K562 (cell line): ENCODE measurements around the gene RELA. TPM values are rescaled to one million over a fixed set of nuclear protein-coding genes. Genes with fewer than 3 reads are reported as not detected.
"Not testable (repeated sequence)": the region's sequence is repeated elsewhere in the genome, so short reads cannot be mapped to it uniquely, and the experiment has no call there.

ENCODE experiments used
- ATAC-seq: fragments of 200-7000 bp; cut with Tn5 transposase; 3 replicates; pipeline ENCODE4 v1.9.1; 2020; ENCODE audit warnings: moderate library complexity
- BruUV-seq: library from RNA; stranded (reverse); fragments of 400-500 nt; replicated peaks from 2 replicates; lab custom pipeline; 2021; lab: Mats Ljungman, UMichigan
- CTCF ChIA-PET: fragments of 300-600 bp; formaldehyde crosslinking; extraction: SDS; loops from one replicate; lab custom pipeline; 2021; ENCODE audit warnings: low intra/inter-chr PET ratio; lab: Yijun Ruan, JAX
- POLR2A ChIA-PET: fragments of 300-600, 350-650 bp; sonication (Branson Sonifier 250); formaldehyde crosslinking; extraction: SDS; loops from one replicate; lab custom pipeline; 2021; ENCODE audit warnings: antibody characterized with exemption, inconsistent platforms; lab: Yijun Ruan, JAX
- DNase-seq, 4 experiments: peaks; one replicate each; pipeline versions ENCODE4 v3.0.0 to v3.0.0-alpha.2; 2011 to 2018; ENCODE audit warnings: low spot score in 3 of 4, mixed read lengths in 3 of 4; ENCODE audit errors: extremely low read depth in 1 of 4
- FAIRE-seq: peaks from 2 replicates; lab custom pipeline; 2011; peaks lifted over from hg19 to GRCh38; lab: Jason Lieb, UNC
- H2AFZ ChIP-seq: 2 replicates; pipeline ENCODE4 v1.6.0; 2011; ENCODE audit warnings: low read depth, low read length, control low read depth, inconsistent platforms
- H3K27ac ChIP-seq: fragments of 200-600 bp; 3 replicates; pipeline ENCODE4 v1.8.0; 2011; ENCODE audit warnings: low read depth, mild to moderate bottlenecking, control low read depth, inconsistent platforms, low read length, moderate library complexity, mixed read lengths; ENCODE audit errors: extremely low read depth
- H3K27me3 ChIP-seq, 2 experiments: fragments of 300-600 bp in 1 of 2; 2 replicates in 1 of 2; 3 replicates in 1 of 2; pipeline versions ENCODE4 v1.6.0 to v1.8.0; 2011; ENCODE audit warnings: inconsistent platforms in 2 of 2, low read length in 2 of 2, mild to moderate bottlenecking in 1 of 2, mixed read lengths in 1 of 2, moderate library complexity in 1 of 2; ENCODE audit not compliant: control insufficient read depth in 2 of 2, insufficient read depth in 2 of 2
- H3K36me3 ChIP-seq: fragments of 300-600 bp; 3 replicates; pipeline ENCODE4 v1.8.0; 2011; ENCODE audit warnings: mild to moderate bottlenecking, low read length, inconsistent platforms; ENCODE audit not compliant: control insufficient read depth, insufficient read depth
- H3K4me1 ChIP-seq, 2 experiments: fragments of 200-600 bp in 1 of 2; replicated peaks in 1 of 2; 2 replicates in 1 of 2; 3 replicates in 1 of 2; pipeline versions ENCODE4 v1.5.1 to v1.8.0; 2011; ENCODE audit warnings: inconsistent platforms in 2 of 2, low read length in 2 of 2, mild to moderate bottlenecking in 1 of 2, mixed read lengths in 1 of 2, moderate library complexity in 1 of 2; ENCODE audit not compliant: control insufficient read depth in 2 of 2, insufficient read depth in 2 of 2
- H3K4me2 ChIP-seq: 2 replicates; pipeline ENCODE4 v1.6.1; 2011; ENCODE audit warnings: low read length, control low read depth, inconsistent platforms, mixed read lengths; ENCODE audit not compliant: insufficient read depth
- H3K4me3 ChIP-seq: fragments of 200-600 bp; sonication (generic), shearing (Covaris generic); 2 replicates; pipeline ENCODE4 v1.5.1; 2016; ENCODE audit warnings: control low read depth, inconsistent platforms
- H3K79me2 ChIP-seq: fragments of 200-600 bp; 3 replicates; pipeline ENCODE4 v1.8.0; 2011; ENCODE audit warnings: low read length, inconsistent platforms; ENCODE audit not compliant: control insufficient read depth, insufficient read depth
- H3K9ac ChIP-seq, 2 experiments: 2 replicates each; pipeline versions ENCODE4 v1.6.0 to v1.6.1; 2011; ENCODE audit warnings: low read depth in 2 of 2, low read length in 2 of 2, control low read depth in 1 of 2, inconsistent platforms in 1 of 2, mild to moderate bottlenecking in 1 of 2, mixed read lengths in 1 of 2; ENCODE audit not compliant: insufficient read depth in 1 of 2
- H3K9me1 ChIP-seq: one replicate; pipeline ENCODE4 v1.6.0; 2011; ENCODE audit warnings: inconsistent platforms, mild to moderate bottlenecking, low read length, moderate library complexity; ENCODE audit not compliant: control insufficient read depth, insufficient read depth
- H3K9me3 ChIP-seq: replicated peaks from 2 replicates; pipeline ENCODE4 v1.5.1; 2011; ENCODE audit warnings: low read depth, low read length, inconsistent platforms; ENCODE audit not compliant: control insufficient read depth, insufficient read depth
- H4K20me1 ChIP-seq: replicated peaks from 2 replicates; pipeline ENCODE4 v1.6.1; 2011; ENCODE audit warnings: low read length, inconsistent platforms, mixed read lengths; ENCODE audit not compliant: control insufficient read depth, insufficient read depth
- ATF7 ChIP-seq: fragments of 450-650 bp; IDR thresholded peaks from 2 replicates; pipeline ENCODE4 v1.7.1; 2014; ENCODE audit warnings: mild to moderate bottlenecking, moderate library complexity
- DEAF1 ChIP-seq: fragments of 450-650 bp; formaldehyde crosslinking; IDR thresholded peaks from 2 replicates; pipeline ENCODE4 v1.4.0; 2020; ENCODE audit warnings: mild to moderate bottlenecking, moderate library complexity
- L3MBTL2 ChIP-seq: fragments of 450-650 bp; IDR thresholded peaks from 2 replicates; pipeline ENCODE4 v1.6.1; 2016; ENCODE audit warnings: mild to moderate bottlenecking, moderate library complexity
- MGA ChIP-seq: fragments of 450-650 bp; IDR thresholded peaks from 2 replicates; pipeline ENCODE4 v1.6.1; 2016; ENCODE audit warnings: mild to moderate bottlenecking, moderate library complexity
- NONO ChIP-seq, 2 experiments: fragments of 200-400 bp in 1 of 2; fragments of 450-650 bp in 1 of 2; formaldehyde crosslinking in 1 of 2; IDR thresholded peaks; 2 replicates each; pipeline ENCODE4 v1.6.1; 2017; ENCODE audit warnings: low read depth in 2 of 2, mild to moderate bottlenecking in 2 of 2, moderate library complexity in 2 of 2, low read length in 1 of 2
- RFX1 ChIP-seq: fragments of 450-650 bp; IDR thresholded peaks from 2 replicates; pipeline ENCODE4 v1.6.1; 2016; ENCODE audit warnings: mild to moderate bottlenecking, moderate library complexity
- SMC3 ChIP-seq: conservative IDR thresholded peaks from 2 replicates; pipeline ENCODE4 v1.6.1; 2011; ENCODE audit warnings: low read depth, low read length, improper control_type of control experiment; ENCODE audit not compliant: insufficient read depth
- STAG1 ChIP-seq: sonication (generic); formaldehyde crosslinking; IDR thresholded peaks from 2 replicates; pipeline ENCODE4 v1.5.0; 2020; ENCODE audit warnings: missing genetic modification reagents, borderline replicate concordance
- WGBS: fragments of 100-300 bp; shearing (Covaris generic); methylation state at CpG from one replicate; pipeline ENCODE4 v1.1.6; 2016; ENCODE audit warnings: low coverage, mixed read lengths; ENCODE audit not compliant: insufficient coverage; ENCODE audit errors: missing lambda C conversion rate; 5-methylcytosine and 5-hydroxymethylcytosine counted together
- in situ Hi-C: fragments of 300-500 bp; cut with MboI; formaldehyde crosslinking; loops from 4 replicates; pipeline ENCODE4 v1.15.0; 2018; ENCODE audit warnings: inconsistent platforms, mixed read lengths
- intact Hi-C: fragments of 100-400 bp; cut with micrococcal nuclease; formaldehyde crosslinking; loops from 2 replicates; pipeline ENCODE4 v1.14.2; 2022
- polyA plus RNA-seq, 8 experiments: library from polyadenylated mRNA; depleted of rRNA in 4 of 8; stranded (reverse) in 5 of 8; unstranded in 3 of 8; fragments of >200 nt; fragmentation: Nextera tagmentation in 2 of 8; fragmentation: Illumina TruSeq in 1 of 8; extraction: Ambion mirVana in 2 of 8; extraction: Trizol in 1 of 8; gene quantifications; 2 replicates each; pipeline versions ENCODE4 v1.2.1 to v1.2.3, GENCODE V29; 2011 to 2014; ENCODE audit warnings: inconsistent platforms in 1 of 8, missing spikeins in 1 of 8
- total RNA-seq, 7 experiments: library from RNA; depleted of rRNA in 6 of 7; stranded (reverse); fragments of >200 nt in 6 of 7; fragmentation: Illumina TruSeq in 2 of 7; extraction: Trizol in 2 of 7; gene quantifications; 2 replicates each; pipeline versions ENCODE4 v1.2.1 to v1.2.3, GENCODE V29; 2011 to 2021; ENCODE audit warnings: low replicate concordance in 1 of 7

RELA gene
- total and polyA plus RNA-seq, 9 of the 15 experiments (the other 6 are each of a cell fraction or from before 2014, with no cell fraction given): 6.0 to 67.4 (median 20.6) TPM

GRCh38 chr11:65706303-65706763, 43.6 kb upstream of the RELA start:
- peaks cover 11 to 15% of the 10 kb centered on the region in 2 experiments for H3K4me1 ChIP-seq
- CTCF ChIA-PET: interaction anchor here (0.6 to 2.2 kb wide), 4 partner anchors 112 to 282 kb away, joined by 3 to 15 read pairs (median 4); no protein-coding TSS in a partner anchor
- H3K79me2 ChIP-seq, FAIRE-seq, H3K9me1 ChIP-seq, H3K27me3 ChIP-seq, H3K27ac ChIP-seq, in situ Hi-C loops, H3K36me3 ChIP-seq, H3K9me3 ChIP-seq, BruUV-seq, H3K9ac ChIP-seq, H3K4me3 ChIP-seq, H4K20me1 ChIP-seq: not testable (repeated sequence)
- intact Hi-C loops: loop anchor here (5.0 kb wide), 1 partner anchor 69 kb away; the partner anchor contains the start of gene SIPA1
- peak overlapping the region; percentile 82 for H2AFZ ChIP-seq
- POLR2A ChIA-PET: interaction anchor here (0.8 to 1.1 kb wide), 3 partner anchors 18 to 146 kb away, joined by 3 read pairs; no protein-coding TSS in a partner anchor
- 30% methylated on average over 14 of the region's 14 CpGs for WGBS
- H3K4me2 ChIP-seq: peak overlapping the region; percentile 46
- peak in 1 of 4 experiments; percentile 58 for DNase-seq
- ATAC-seq: 0 out of 3 replicates have a peak, but pooled peaks have one; percentile 26
- TF ChIP-seq L3MBTL2 (peak; percentile 31; the same call in 1 of the 2 replicates), ATF7 (peak; percentile 53; the same call in 1 of the 2 replicates), RFX1 (peak; percentile 48), STAG1 (CRISPR knock-in tag) (peak; percentile 15; the same call in 1 of the 2 replicates), NONO (IDR thresholded peaks at IDR 0.05; ENCODE audit: low read depth in 2 of 2, low read length in 1 of 2) (peak in 1 of 2 experiments; percentile 42; a peak in 1 of 4 replicates), DEAF1 (CRISPR knock-in tag) (0 out of 2 replicates have a peak, but pooled peaks have one; percentile 15), MGA (0 out of 2 replicates have a peak, but pooled peaks have one; percentile 35), SMC3 (0 out of 2 replicates have a peak, but pooled peaks have one; percentile 27)
